ENCODE results near the gene TTC39A.
A peak's percentile ranks its signal among the peaks of the same experiment; 100 is the strongest.

DNA sequence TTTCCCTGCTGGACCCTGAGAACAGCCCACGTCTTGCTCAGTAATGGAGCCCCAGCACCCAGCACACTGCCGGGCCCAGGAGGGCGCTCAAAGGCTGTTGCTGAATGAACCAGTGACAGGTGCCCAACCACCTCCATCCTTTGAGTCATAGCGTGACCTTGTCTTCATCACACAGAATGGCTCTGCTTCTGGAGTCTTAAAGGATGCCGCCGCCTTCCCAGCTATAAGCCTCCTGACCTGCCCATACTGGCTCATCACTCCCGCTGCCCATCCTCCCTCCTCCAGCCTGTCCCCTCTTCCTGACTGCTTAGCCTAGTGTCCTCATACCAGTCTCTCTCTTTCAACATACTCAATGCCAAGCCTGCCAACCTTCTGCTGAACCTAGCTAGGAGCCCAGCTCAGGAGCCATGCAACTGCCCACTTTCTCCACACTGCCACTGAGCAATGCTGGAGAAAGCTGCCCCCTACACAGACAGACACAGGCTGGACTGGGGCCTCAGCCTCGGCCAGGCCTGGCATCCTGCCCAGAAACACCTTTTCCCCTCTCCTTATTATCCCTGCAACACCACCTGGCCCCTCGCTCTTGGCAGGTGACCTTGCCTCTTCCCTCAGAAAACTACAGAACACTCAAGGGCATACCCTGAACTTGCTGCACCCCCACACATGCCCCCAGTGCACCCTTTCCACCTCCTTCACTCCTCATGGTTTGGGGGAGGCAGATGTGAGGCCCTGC lies 14.1 kb downstream of the TTC39A start:
- TF ChIP-seq, protein P1, sequence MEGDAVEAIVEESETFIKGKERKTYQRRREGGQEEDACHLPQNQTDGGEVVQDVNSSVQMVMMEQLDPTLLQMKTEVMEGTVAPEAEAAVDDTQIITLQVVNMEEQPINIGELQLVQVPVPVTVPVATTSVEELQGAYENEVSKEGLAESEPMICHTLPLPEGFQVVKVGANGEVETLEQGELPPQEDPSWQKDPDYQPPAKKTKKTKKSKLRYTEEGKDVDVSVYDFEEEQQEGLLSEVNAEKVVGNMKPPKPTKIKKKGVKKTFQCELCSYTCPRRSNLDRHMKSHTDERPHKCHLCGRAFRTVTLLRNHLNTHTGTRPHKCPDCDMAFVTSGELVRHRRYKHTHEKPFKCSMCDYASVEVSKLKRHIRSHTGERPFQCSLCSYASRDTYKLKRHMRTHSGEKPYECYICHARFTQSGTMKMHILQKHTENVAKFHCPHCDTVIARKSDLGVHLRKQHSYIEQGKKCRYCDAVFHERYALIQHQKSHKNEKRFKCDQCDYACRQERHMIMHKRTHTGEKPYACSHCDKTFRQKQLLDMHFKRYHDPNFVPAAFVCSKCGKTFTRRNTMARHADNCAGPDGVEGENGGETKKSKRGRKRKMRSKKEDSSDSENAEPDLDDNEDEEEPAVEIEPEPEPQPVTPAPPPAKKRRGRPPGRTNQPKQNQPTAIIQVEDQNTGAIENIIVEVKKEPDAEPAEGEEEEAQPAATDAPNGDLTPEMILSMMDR (IDR thresholded peaks at IDR 0.05; ENCODE audit: low read length), result peak; percentile 19; the same call in 1 of the 2 replicates
- TF ChIP-seq EZH2 (IDR thresholded peaks at IDR 0.05; ENCODE audit: borderline replicate concordance, low read length), result no peak
